Fibroblast of peridontal ligament (primary cell): ENCODE data around the gene ZCWPW1.
"Not testable (repeated sequence)": the region's sequence is repeated elsewhere in the genome, so short reads cannot be mapped to it uniquely, and the experiment has no call there.

ENCODE experiments used
- DNase-seq: peaks from one replicate; pipeline ENCODE4 v3.0.0-alpha.2; 2010; ENCODE audit errors: extremely low read depth

The ZCWPW1 gene

GRCh38 chr7:100372694-100373093 is 55.8 kb downstream of the ZCWPW1 start:
- no peak for DNase-seq

- peak; percentile 46 for DNase-seq
Measured at GRCh38 chr7:100372256-100372655, 56.2 kb downstream of the ZCWPW1 start.

DNA sequence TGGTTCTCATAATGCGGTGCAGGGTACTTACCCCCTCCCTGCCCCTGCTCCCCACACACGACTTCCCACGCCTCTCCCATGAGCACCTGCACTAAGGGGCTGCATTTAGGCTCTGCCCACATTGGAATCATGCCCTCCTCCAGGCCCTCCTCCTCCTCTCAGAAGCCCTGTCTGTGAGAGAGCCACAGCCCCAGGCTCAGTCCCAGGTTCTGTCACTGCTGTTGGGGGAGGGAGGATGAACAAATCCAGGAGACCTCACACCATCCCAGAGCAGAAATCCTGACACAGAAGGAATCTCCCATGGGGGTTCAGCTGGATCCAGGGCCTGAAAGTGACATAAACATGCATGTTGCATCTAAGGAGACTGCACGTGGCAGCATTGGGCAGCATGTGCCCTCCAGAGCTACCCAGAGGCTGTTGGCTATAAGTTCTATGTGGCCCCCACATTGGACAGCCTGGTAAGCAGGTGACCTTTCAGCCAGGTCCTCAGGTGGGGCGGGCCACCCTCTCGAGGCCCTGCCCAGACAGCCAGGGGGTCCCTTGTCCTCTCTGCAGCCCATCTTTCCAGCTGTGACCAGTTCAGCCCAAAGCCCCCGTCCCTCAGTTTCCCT is 56.8 kb downstream of the ZCWPW1 start:
- DNase-seq = no peak

- no peak for DNase-seq
Measured at GRCh38 chr7:100370746-100371145, 57.8 kb downstream of the ZCWPW1 start.

DNA sequence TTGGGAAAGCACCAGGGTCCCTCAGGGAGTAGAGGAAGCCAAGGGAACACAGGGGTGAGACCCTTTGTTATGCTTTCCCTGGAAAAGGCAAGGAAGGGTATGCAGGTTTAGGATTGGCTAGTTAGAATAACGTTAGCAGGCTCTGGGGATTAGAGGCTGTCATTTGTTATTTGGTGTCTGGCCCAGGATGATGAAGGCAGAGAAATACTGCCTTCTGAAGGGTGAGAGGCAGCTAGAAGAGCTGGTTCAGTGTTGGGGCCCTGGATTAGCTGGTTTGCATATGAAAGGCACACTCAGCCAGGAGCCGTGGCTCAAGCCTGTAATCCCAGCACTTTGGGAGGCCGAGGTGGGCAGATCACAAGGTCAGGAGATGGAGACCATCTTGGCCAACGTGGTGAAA is 58.2 kb downstream of the ZCWPW1 start:
- no peak for DNase-seq

DNA sequence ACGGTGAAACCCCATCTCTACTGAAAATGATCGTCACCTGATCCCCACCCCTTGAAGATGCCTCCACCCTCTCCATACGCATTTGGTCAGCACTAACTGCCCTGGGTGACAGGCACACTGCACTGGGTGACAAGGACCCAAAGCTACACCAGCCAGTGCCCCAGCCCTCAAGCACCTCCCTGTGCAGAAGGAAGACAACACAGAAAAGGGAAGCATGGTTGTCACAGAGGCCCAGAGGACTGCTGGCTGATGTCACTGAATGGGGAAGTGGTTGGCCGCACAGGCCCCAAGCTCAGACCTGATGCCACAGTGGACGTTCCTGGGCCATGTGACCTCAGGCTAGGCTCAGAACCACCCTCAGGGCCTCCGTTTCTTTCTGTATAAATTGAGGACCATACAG is 59.4 kb downstream of the ZCWPW1 start:
- DNase-seq = no peak

DNA sequence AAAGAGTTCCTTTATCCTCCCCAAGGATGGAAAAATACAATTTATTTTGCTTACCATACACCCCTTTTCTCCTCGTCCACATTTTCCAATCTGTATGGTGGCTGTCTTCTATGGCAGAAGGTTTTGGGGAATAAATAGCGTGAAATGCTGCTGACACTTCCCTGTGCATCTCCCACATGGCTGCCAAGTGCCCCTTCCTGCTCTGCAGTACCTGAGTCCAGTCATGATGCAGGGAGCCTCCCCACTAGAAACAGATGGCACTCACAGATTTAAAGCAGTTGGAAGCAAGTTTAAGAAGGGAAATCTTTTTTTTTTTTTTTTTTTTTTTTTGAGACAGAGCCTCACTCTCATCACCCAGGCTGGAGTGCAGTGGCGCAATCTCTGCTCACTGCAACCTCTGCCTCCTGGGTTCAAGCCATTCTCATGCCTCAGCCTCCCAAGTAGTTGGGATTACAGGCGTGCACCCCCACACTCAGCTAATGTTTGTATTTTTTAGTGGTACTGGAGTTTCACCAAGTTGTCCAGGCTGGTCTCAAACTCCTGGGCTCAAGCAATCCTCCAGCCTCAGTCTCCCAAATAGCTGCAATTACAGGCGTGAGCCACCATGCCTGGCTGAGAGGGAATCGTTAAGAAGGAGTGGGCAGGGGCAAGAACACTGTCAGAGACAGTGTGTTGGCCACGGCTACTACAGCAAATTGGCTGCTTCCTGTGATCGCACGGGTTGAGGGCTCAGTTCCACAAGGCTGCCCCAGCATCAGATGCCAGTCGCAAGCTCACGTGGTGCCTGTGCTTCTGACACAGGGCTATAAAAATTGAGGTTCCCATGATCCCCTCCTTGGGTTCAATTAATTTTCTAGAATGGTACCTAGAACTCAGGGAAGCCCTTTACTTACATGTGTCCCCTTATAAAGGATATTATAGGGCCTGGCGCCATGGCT is 60.6 kb downstream of the ZCWPW1 start:
- no peak for DNase-seq

DNA sequence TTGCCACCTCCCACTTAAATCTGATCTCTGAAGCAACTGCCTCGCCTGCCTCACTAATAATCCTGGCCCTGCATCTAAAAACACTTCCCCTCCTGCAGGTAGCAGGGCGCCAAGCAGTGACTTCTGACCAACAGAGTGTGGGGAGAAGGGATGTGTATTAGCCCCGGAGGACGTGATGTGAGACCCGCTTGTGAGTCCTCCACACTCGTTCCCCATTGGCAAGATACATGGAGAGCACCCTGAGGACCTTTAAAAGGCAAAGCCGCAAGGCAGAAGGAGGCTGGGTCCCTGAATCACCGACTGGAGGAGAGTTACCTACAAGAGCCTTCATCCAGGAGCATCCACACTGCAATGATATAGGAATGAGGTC is 61.3 kb downstream of the ZCWPW1 start:
- no peak for DNase-seq

- no peak for DNase-seq
Measured at GRCh38 chr7:100366411-100367250, 61.9 kb downstream of the ZCWPW1 start.

- not testable (repeated sequence) for DNase-seq
Measured at GRCh38 chr7:100365998-100366367, 62.5 kb downstream of the ZCWPW1 start.

DNA sequence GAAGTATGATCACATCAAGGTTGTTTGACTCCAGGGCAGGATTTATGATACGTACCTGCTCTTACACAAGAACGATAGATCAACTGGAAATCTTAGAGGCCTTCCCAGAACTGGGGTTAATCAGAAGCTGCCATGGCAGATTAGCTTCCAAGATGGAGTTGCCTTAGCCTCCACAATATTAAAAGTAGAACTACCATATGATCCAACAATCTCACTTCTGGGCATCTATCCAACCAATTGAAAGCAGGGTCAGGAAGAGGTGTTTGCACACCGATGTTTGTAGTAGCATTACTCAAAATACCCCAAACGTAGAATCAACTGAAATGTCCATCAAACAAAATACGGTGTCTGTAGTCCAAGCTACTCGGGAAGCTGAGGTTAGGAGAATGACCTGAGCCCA is 64.0 kb downstream of the ZCWPW1 start:
- no peak for DNase-seq

- not testable (repeated sequence) for DNase-seq
Measured at GRCh38 chr7:100363797-100364196, 64.7 kb downstream of the ZCWPW1 start.

- DNase-seq = no peak
Measured at GRCh38 chr7:100363098-100363497, 65.4 kb downstream of the ZCWPW1 start.

DNA sequence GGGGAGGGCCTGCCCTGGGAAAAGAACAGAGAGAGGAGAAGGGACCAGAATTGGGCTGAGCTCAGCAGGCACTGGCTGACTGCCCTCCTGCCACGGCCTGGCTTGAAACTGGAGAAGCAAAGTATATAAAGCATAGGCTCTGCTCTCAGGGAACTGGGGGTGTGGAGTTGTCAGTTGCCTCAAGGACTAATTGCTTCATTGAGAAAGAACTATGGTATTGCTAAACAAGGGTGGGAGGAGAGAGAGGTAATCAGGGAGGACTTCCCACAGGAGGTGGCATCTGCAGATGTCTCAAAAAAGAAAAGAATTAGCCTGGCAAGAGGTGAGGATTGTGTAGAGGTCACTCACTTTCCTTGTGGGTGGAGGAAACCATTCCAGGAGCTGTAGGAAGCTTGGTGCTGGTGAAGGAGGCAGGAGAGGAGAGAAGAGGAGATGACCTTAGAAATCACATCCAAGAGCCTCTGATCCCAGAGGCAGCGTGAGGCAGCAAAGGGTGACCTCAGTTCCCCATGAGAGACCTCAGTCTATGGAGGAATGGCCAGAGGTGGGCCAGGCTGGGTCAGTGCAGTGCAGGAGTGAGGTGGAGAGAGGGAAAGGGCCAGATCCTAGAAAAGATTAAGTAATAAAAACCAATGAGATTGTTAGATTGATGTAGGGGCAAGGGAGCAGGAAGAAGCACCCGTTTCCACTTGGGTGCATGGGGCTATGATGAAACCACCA is 68.2 kb downstream of the ZCWPW1 start:
- no peak for DNase-seq

DNA sequence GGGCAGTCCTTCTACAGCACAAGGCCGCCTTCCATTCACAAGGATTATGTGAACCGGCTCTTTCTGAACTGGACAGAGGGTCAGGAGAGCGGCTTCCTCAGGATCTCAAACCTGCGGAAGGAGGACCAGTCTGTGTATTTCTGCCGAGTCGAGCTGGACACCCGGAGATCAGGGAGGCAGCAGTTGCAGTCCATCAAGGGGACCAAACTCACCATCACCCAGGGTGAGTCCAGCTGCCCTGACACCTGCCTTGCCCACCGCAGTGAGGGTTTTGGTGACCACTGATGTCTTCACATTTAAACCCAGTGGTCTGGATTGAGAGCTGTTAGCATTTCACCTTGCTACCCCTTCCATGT is 69.7 kb downstream of the ZCWPW1 start:
- DNase-seq = no peak

DNA sequence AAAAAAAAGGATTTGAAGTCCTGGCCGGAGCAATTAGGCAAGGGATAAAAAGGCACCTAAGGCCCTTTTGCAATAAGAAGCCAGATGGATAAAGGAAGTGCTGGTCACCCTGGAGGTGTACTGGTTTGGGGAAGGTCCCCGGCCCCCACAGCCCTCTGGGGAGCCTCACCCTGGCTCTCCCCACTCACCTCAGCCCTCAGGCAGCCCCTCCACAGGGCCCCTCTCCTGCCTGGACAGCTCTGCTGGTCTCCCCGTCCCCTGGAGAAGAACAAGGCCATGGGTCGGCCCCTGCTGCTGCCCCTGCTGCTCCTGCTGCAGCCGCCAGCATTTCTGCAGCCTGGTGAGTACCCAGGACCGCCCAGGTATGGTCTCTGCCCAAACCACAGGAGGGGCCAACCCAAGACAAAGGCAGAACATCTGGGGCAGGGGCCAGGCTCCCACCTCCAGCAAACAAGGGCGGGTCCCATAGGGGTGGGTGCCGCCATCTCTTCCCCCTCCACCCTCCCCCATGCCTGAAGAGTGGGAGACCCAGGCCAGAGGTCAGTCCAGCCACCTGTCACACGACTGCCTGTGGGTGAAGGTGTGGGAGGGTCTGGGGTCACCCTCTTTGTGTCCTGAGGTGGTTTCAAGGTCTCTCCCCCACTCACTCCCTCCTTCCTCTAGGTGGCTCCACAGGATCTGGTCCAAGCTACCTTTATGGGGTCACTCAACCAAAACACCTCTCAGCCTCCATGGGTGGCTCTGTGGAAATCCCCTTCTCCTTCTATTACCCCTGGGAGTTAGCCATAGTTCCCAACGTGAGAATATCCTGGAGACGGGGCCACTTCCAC is 70.3 kb downstream of the ZCWPW1 start, which contains the start of gene PILRB:
Gene PILRB, plus strand, starts transcription at position 91 of the 830 bp plus-strand sequence. Its CDS starts 186 bp downstream, at position 277.
- DNase-seq = no peak

DNA sequence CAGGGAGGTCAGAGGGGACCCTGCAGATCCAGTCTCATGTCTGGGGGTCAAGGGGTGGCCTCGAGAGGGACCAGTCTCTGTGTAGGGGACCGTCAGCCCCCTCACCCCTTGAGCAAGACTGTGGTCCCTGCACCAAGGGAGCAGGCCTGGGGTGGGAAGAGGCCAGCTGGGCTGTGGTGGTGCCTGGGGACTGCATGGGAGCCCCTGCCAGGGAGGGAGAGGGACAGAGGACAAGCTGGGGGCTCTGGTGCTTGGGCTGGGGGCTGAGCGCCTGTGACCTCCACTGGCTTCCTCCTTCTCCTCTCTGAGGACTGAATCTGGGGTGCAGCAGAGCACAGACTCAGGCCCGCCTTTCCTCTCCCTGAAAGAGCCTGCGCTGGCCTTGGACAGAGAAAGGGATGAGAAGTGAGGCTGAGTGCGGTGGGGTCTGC is 71.4 kb downstream of the ZCWPW1 start:
- no peak for DNase-seq

DNA sequence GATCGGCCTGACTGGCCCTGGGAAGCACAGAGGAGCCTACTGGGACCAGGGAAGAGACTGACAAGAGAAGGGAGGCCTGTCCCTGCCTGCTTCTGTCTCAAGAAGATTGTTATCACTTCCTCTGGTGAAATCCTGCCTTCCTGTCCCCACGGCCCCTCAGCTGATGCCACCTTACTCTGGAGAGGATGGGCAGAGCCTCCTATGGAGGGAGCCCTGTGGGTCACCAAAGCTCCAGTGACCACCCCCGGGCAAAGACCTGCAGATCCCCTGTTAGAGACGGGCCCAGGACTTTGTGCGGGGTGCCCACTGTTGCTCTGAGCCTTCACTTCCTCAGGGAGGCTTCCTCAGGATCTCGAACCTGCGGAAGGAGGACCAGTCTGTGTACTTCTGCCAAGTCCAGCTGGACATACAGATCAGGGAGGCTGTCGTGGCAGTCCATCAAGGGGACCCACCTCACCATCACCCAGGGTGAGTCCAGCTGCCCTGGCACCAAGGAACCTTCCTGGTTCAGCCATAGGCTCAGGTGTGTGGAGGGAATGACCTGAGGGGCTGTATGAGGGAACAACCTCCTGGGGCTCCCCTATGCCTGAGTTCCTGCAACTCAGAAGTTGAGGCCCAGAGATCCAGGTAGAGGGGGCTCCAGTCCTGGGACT is 72.0 kb downstream of the ZCWPW1 start:
- no peak for DNase-seq

- DNase-seq = no peak
Measured at GRCh38 chr7:100353685-100354330, 74.7 kb downstream of the ZCWPW1 start.
